ENCODE results near the gene C9orf85. TPM values are rescaled to one million over a fixed set of nuclear protein-coding genes. Genes with fewer than 3 reads are reported as not detected.

Gene C9orf85
- total RNA-seq, 2 donors from 2014 or later, result 12.2 to 12.5 TPM

DNA sequence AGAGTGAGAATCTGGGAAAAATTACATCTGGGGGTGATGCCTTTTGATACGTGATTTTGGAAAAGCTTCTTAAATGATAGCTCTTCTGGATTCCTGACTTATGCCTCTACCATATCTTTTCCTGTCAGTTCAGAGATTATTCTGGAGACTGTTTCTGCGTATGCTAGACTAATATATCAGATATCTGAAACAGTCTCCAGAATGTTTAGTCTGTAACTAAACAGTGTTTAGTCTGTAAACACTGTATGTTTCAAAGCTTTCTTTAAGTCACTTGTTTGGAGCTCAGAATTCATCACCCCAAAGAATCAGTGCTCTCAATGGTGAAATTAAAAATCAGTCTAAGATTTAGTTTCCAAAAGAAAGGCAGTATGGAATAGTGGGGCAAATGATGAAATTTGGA, 19.7 kb downstream of the C9orf85 start:
- H3K9ac ChIP-seq (ENCODE audit: low read depth in 2 of 2, low read length in 2 of 2), result no peak overlapping the region
- H3K36me3 ChIP-seq, result no peaks in the 10 kb centered on the region
- H3K4me1 ChIP-seq, result no peaks in the 10 kb centered on the region
- H3K4me3 ChIP-seq, result no peak overlapping the region
- TF ChIP-seq, protein P1, sequence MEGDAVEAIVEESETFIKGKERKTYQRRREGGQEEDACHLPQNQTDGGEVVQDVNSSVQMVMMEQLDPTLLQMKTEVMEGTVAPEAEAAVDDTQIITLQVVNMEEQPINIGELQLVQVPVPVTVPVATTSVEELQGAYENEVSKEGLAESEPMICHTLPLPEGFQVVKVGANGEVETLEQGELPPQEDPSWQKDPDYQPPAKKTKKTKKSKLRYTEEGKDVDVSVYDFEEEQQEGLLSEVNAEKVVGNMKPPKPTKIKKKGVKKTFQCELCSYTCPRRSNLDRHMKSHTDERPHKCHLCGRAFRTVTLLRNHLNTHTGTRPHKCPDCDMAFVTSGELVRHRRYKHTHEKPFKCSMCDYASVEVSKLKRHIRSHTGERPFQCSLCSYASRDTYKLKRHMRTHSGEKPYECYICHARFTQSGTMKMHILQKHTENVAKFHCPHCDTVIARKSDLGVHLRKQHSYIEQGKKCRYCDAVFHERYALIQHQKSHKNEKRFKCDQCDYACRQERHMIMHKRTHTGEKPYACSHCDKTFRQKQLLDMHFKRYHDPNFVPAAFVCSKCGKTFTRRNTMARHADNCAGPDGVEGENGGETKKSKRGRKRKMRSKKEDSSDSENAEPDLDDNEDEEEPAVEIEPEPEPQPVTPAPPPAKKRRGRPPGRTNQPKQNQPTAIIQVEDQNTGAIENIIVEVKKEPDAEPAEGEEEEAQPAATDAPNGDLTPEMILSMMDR (IDR thresholded peaks at IDR 0.05), result no peak
- no peaks in the 10 kb centered on the region for H3K27me3 ChIP-seq
- intact Hi-C loops (cut with DNase I), result no loop called here
- H3K27ac ChIP-seq, result no peak overlapping the region
- DNase-seq, result no peak
- H3K9me3 ChIP-seq, result no peaks in the 10 kb centered on the region

DNA sequence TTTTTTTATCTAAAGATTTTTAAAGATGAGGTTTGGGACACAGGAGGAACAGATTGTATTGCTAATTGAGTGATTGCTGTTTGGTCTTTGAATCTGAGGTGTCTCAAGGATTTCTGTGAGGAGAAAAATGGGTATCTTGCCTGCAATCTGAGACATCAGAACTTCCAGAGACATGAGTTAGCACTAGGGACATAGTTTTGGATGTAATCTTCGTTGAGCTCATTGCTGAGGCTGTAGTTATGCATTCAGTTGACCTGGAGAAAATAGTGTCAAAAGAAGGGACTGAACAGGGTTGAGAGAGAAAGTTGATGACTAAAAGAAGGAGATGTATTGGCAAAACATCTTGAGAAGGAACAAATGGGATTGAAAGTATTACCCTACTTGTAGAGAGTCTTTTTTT, 24.6 kb downstream of the C9orf85 start:
- Histone ChIP-seq H3K27ac (no peak overlapping the region), H3K9me3 (no peaks in the 10 kb centered on the region), H3K9ac (ENCODE audit: low read depth in 2 of 2, low read length in 2 of 2) (no peak overlapping the region), H3K36me3 (no peaks in the 10 kb centered on the region), H3K4me1 (no peaks in the 10 kb centered on the region), H3K27me3 (no peaks in the 10 kb centered on the region), H3K4me3 (no peak overlapping the region)
- TF ChIP-seq, protein P1 (IDR thresholded peaks at IDR 0.05), result no peak
- intact Hi-C loops (cut with DNase I), result no loop called here
- DNase-seq, result no peak

GRCh38 chr9:71937070-71937625, 25.7 kb downstream of the C9orf85 start:
- Histone ChIP-seq H3K9ac (ENCODE audit: low read depth in 2 of 2, low read length in 2 of 2) (no peak overlapping the region), H3K4me3 (no peak overlapping the region), H3K36me3 (no peaks in the 10 kb centered on the region), H3K9me3 (no peaks in the 10 kb centered on the region), H3K4me1 (no peaks in the 10 kb centered on the region), H3K27me3 (no peaks in the 10 kb centered on the region), H3K27ac (no peak overlapping the region)
- TF ChIP-seq, protein P1 (IDR thresholded peaks at IDR 0.05), result no peak
- intact Hi-C loops (cut with DNase I), result no loop called here
- no peak for DNase-seq

DNA sequence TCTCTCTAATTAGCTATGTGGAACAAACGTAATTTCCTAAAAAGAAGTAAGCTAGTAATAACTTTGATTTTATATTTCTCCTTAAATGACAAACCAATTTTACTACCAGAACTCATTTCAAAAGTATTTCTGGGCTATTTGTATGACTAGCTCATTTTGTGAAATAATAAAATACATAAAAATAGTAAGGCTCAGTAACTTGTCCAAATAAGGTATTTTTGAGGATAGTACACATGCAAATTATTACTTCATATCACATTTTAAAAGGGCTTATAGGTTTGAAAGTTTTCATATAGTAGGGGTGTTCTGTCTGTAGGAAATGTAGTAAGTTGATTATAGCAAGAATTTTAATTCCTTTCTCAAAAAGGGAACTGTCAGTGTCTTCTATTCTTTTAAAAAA, 26.5 kb downstream of the C9orf85 start:
- no peak for DNase-seq
- Histone ChIP-seq H3K4me3 (no peak overlapping the region), H3K4me1 (no peaks in the 10 kb centered on the region), H3K9ac (ENCODE audit: low read depth in 2 of 2, low read length in 2 of 2) (no peak overlapping the region), H3K9me3 (no peaks in the 10 kb centered on the region), H3K27ac (no peak overlapping the region), H3K36me3 (no peaks in the 10 kb centered on the region), H3K27me3 (no peaks in the 10 kb centered on the region)
- intact Hi-C loops (cut with DNase I), result no loop called here
- TF ChIP-seq, protein P1 (IDR thresholded peaks at IDR 0.05), result no peak

- Histone ChIP-seq H3K4me1 (no peaks in the 10 kb centered on the region), H3K27ac (no peak overlapping the region), H3K9ac (ENCODE audit: low read depth in 2 of 2, low read length in 2 of 2) (no peak overlapping the region), H3K36me3 (no peaks in the 10 kb centered on the region), H3K9me3 (no peaks in the 10 kb centered on the region), H3K27me3 (no peaks in the 10 kb centered on the region), H3K4me3 (no peak overlapping the region)
- TF ChIP-seq, protein P1 (IDR thresholded peaks at IDR 0.05), result no peak
- intact Hi-C loops (cut with DNase I), result no loop called here
- DNase-seq, result no peak
Measured at GRCh38 chr9:71941060-71941568, 29.7 kb downstream of the C9orf85 start.
